ENCODE measurements around the gene DBX1.

Gene DBX1

DNA sequence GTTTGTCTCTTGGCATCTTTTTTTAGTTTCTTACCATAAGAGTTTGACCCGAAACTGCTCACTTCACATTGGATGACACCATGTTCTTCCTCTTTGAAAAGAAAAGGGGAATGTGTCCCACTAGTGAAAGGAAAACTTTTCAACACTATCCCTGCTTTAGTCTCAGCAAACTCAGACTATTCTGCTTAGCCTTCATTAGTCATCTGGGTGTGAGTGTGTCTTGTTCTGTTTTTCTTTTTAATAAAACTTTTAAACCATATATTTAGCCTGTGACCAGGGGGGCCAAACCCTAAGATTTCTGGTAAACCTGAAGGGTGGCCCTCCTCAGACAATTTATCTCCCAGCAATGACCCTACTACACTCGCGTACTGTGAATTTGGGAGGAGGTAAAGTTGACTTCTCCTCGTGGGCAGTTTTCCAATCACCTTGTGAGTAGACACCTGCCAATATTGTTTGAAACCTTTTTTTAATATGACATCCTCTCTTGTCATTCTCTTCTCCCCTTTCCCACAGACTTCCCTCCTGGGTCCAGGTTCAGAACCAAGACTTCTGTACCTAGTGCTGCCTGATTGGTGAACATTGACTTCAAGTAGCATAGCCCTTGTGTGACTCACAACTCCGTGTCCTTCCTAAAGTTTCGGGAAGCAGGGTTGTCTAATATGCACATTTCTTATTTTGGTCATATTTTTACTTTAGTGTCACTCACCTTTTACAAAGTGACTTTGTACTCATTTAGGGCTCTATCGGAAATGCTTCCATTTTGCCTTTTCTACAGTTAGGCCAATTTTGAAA, 39.9 kb downstream of the DBX1 start:
- no peak for DNase-seq

DNA sequence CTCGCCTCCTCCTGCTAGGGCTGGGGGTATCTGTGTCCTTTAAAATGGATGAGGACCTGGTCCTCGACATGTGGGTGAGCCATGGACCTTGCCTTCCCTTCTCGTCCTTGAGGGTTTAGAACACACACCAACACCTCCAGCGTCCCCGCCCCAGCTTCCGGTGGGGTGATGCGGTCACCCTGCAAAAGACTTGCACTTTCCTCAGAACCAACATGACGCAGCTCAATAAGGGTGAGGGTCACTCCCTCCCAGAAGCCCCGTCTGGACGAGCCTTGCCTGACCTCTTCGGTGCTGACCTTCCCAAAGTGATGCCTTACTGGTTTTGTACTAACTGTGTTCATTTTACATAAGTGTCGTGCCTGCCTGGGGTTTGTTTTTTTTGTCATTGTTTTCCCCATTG, 41.0 kb downstream of the DBX1 start:
- no peak for DNase-seq

DNA sequence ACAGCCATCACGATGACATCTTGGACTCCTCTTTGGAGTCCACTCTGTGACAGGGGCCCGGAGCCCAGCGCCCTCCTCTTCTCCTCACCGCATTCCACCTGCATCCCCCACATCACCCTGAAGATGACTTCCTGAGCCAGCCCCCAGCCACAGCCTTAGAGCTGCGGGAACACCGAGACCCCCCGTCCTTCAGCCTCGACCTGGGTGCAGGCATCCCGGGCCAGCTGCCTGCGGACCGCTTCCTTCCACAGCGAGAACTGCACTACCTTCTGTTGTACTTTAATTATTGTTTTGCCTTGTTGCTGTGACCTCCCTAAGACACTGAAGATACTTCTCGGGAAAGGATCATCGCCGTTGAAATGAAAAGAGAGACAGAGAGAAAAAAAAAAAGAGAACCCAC, 42.1 kb downstream of the DBX1 start:
- DNase-seq: no peak

DNA sequence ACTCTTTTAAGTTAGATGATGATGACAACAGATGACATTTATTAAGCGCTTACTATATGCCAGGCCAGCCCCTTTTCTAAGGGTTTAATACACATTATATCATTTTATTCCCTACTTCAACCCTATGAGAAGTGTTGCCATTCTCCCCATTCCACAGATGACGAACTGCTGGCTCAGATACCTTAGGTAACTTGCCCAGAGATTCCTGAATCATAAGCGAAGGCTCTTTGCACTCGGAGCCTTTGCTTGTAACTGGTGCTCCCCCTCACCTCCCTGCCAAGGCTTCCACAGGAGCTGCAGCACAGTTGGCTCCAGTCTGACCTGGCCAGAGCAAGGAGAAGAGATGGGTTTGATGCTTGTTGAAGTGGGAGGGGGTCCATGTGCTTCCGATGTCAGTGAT, 43.0 kb downstream of the DBX1 start:
- DNase-seq: no peak

DNA sequence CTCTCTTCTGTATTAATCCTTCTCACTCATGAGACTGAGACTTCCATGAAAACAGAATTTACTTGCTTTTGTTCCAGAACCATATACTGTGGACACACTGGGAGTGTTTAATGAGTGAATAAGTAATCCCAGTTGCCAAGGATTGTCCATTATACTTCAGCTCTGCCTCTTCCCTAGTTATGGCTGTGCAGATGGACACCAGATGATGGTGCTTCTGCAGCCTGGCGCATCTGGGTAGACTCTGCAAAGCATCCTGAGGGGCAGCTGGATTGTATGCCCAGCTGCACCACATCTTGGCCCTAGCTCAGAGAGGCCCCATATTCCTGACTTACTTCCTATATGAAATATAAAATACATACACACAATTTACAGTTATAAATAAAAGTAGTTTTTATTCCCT, 43.5 kb downstream of the DBX1 start:
- no peak for DNase-seq

DNA sequence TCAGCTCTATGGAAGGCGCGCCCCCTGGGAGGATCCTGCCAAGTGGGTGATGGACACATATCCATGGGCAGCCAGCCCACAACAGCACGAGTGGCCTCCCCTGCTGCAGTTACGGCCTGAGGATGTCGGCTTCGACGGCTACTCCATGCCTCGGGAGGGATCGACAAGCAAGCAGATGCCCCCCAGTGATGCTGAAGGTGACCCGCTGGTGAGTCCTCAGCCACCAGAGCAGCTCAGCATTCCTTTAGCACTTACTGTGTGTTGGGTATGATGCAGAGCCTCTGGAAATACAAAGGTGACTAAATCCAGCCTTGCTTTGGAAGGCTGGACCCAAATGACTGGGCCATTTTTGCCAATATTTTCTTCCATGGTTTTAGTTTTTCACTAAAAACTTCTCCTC, 45.7 kb downstream of the DBX1 start:
- no peak for DNase-seq

DNA sequence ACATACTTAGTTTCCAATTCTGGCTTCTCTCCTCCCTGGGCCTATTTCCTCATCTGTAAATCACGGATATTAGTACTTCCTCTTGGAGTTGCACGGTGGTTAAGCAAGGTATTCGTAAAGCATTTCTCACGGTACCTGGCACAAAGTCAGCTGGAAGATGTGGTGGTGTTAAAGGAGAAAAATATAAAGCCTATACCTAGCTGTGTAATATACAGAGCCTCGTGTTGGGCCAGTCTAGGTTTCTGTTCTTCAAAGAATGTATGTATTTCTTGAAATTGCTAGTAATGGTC, 47.2 kb downstream of the DBX1 start:
- DNase-seq: no peak

DNA sequence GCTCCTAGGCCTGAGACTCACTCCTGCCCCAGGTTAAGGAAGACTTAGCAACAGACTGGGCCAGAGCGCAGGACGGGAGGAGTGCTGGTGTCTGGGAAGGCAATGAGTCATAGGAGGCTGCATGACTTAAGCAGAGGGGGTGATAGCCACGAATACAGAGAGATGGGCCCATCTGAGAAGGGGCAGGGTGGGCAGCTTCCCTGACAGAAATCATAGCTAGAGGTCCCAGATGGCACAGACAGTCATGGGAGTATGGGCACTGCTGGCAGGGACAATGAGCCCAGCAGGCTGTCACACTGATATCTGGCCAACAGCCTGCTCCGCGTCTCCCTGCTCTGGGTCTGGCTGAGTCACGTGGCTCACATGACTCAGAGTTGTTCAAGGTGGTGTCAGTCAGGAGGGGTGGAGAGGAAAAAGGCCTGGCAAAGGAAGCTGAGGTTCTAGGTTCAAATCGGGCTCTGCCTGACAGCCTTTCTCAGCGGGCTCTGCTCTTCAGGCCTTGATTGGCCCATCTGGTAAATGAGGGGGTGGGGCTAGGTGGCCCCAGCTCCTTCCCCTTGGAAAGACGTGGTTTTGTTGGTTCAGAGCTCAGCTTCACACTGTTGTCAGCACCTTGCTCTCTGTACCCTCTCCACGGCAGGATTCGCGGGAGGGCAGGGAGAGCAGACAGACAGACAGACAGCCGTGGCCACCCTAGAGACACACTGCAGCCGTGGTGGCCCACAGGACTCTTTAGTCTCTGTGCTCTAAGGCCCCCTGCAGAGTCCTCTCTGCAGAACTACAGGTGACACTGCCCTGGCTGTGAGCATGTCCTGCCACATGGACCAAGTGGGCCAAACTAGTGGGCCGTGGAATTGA, 47.8 kb downstream of the DBX1 start:
- no peak for DNase-seq

DNA sequence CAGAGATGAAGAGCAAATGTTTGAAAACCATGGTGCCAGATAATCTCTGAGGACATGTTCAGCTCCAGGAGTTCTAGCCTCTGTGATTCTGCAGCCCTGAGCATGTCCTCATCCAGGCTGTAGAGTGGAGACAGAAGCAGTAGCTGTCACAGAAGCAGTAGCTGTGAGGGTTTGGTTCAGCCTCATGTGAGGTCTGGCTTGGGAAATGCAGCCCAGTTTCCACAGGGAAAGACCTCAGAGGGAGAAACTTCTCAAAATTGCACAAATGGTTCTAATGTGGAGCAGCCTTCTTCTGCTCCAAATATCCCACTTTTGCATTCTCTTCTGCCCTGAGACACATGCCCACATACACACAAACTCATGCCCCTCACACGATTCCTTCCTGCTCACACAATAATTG, 48.4 kb downstream of the DBX1 start:
- no peak for DNase-seq

DNA sequence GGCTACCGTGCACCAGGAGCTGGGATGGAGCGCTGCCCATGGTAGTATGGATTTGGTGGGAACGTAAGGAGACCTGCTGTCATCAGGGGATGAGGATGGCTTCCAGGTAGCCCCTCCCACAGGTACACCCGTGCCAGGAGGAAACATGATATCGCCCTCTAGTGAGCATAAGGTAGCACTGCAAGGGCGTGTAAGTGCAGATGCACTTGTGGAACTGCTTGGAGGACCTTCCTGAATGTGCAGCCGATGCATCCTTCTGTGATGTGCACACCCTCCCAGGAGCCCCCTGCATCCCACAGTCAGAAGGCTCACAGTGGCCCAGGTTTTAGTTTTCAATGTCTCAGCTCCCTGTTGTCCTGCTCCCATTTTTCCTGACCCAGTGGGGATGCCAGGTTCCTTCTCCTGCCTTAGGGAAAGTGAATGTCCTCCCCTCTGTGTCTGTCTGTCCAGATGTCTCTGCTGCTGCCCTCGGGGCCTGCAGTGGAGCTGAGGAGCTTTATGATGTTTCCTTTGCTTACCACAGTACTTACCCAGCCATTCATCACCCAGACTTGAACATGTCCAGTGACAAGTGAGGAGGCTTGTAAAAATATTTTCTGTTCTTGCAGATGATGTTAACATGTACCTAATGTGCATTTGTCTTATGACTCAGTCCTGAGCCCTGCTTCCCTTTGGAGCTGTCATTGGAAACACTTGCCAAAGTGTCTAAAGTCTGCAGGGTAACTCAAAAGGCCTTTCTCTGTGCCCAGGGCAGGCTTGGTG, 49.2 kb downstream of the DBX1 start:
- peak; percentile 50 for DNase-seq

DNA sequence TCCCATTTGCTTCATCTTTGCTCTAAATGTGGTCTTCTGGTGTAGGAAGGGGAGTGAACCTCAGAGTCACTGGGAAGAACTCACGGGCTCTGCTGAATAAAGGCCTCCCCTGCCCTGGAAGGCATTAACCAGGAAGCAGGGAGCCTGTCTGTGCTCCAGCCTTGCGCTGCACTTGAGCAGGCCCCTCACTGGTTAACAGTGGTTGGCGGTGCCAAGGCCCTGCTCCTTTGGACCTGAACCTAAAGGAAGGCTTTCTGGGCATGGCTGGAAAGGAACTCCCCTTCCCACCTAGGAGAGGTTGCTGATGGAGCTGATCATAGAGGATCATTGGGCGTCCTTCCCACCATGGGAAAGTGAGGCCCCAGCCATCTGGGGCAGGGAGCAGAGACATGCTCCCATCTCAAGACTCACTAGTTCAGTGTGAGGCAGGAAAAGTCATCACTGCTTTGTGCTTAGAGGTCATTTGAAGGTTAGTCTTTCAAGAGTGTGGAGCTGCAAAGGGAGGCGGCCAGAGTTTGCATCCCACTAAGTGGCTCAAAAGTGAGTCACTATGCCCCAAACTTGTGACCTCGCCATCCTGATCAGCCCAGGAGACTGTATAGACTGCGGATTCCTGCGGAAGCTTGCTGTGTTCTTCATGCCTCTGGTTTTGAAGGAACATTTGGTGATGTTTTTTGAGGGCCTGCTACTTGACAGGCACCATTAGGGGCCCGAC, 50.4 kb downstream of the DBX1 start:
- no peak for DNase-seq
